Measurements from ENCODE around the gene ADM5. TPM values are rescaled to one million over a fixed set of nuclear protein-coding genes. Genes with fewer than 3 reads are reported as not detected.

ADM5 gene
- total and polyA plus RNA-seq, 2 experiments from 2014 or later: 2.8 to 5.7 TPM

GRCh38 chr19:49662011-49662410 is 27.4 kb upstream of the ADM5 start:
- ATAC-seq (no peak), DNase-seq (ENCODE audit: low spot score) (no peak)
- H3K4me2 ChIP-seq: no peak overlapping the region
- H2AFZ ChIP-seq: no peak overlapping the region
- peaks cover 16% of the 10 kb centered on the region for H3K36me3 ChIP-seq (ENCODE audit: insufficient read depth)
- H4K20me1 ChIP-seq (replicated peaks; ENCODE audit: insufficient read depth): peaks cover 18% of the 10 kb centered on the region
- peaks cover 9% of the 10 kb centered on the region for H3K4me1 ChIP-seq (ENCODE audit: insufficient read depth)
- no peak overlapping the region for H3K4me3 ChIP-seq
- TF ChIP-seq, protein P1, sequence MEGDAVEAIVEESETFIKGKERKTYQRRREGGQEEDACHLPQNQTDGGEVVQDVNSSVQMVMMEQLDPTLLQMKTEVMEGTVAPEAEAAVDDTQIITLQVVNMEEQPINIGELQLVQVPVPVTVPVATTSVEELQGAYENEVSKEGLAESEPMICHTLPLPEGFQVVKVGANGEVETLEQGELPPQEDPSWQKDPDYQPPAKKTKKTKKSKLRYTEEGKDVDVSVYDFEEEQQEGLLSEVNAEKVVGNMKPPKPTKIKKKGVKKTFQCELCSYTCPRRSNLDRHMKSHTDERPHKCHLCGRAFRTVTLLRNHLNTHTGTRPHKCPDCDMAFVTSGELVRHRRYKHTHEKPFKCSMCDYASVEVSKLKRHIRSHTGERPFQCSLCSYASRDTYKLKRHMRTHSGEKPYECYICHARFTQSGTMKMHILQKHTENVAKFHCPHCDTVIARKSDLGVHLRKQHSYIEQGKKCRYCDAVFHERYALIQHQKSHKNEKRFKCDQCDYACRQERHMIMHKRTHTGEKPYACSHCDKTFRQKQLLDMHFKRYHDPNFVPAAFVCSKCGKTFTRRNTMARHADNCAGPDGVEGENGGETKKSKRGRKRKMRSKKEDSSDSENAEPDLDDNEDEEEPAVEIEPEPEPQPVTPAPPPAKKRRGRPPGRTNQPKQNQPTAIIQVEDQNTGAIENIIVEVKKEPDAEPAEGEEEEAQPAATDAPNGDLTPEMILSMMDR (conservative IDR thresholded peaks at IDR 0.05; ENCODE audit: low read depth in 2 of 2): no peak
- no peak for TF ChIP-seq STAT1 (IDR thresholded peaks at IDR 0.05; ENCODE audit: unreplicated experiment)
- TF ChIP-seq EZH2 (IDR thresholded peaks at IDR 0.05; ENCODE audit: low read depth, unreplicated experiment): no peak
- TF ChIP-seq ZNF114 (CRISPR knock-in tag; IDR thresholded peaks at IDR 0.05): no peak
- no peak for TF ChIP-seq NANOG (IDR thresholded peaks at IDR 0.05; ENCODE audit: borderline replicate concordance)
- TF ChIP-seq, protein P2, sequence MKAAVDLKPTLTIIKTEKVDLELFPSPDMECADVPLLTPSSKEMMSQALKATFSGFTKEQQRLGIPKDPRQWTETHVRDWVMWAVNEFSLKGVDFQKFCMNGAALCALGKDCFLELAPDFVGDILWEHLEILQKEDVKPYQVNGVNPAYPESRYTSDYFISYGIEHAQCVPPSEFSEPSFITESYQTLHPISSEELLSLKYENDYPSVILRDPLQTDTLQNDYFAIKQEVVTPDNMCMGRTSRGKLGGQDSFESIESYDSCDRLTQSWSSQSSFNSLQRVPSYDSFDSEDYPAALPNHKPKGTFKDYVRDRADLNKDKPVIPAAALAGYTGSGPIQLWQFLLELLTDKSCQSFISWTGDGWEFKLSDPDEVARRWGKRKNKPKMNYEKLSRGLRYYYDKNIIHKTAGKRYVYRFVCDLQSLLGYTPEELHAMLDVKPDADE (IDR thresholded peaks at IDR 0.05): no peak
- no peak for TF ChIP-seq EZH2phosphoT487 (IDR thresholded peaks at IDR 0.05; ENCODE audit: unreplicated experiment)
- no peak for TF ChIP-seq ZNF462 (CRISPR knock-in tag; IDR thresholded peaks at IDR 0.05)
- no peak for TF ChIP-seq POLR2AphosphoS5 (IDR thresholded peaks at IDR 0.05; ENCODE audit: low read depth)
- no peak for TF ChIP-seq JUNB (IDR thresholded peaks at IDR 0.05; ENCODE audit: unreplicated experiment)
- TF ChIP-seq ZNF331 (CRISPR knock-in tag; IDR thresholded peaks at IDR 0.05; ENCODE audit: low read depth): no peak
- no peak for TF ChIP-seq CREB1 (CRISPR knock-in tag; IDR thresholded peaks at IDR 0.05; ENCODE audit: low read depth)
- TF ChIP-seq, protein P3, sequence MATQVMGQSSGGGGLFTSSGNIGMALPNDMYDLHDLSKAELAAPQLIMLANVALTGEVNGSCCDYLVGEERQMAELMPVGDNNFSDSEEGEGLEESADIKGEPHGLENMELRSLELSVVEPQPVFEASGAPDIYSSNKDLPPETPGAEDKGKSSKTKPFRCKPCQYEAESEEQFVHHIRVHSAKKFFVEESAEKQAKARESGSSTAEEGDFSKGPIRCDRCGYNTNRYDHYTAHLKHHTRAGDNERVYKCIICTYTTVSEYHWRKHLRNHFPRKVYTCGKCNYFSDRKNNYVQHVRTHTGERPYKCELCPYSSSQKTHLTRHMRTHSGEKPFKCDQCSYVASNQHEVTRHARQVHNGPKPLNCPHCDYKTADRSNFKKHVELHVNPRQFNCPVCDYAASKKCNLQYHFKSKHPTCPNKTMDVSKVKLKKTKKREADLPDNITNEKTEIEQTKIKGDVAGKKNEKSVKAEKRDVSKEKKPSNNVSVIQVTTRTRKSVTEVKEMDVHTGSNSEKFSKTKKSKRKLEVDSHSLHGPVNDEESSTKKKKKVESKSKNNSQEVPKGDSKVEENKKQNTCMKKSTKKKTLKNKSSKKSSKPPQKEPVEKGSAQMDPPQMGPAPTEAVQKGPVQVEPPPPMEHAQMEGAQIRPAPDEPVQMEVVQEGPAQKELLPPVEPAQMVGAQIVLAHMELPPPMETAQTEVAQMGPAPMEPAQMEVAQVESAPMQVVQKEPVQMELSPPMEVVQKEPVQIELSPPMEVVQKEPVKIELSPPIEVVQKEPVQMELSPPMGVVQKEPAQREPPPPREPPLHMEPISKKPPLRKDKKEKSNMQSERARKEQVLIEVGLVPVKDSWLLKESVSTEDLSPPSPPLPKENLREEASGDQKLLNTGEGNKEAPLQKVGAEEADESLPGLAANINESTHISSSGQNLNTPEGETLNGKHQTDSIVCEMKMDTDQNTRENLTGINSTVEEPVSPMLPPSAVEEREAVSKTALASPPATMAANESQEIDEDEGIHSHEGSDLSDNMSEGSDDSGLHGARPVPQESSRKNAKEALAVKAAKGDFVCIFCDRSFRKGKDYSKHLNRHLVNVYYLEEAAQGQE (IDR thresholded peaks at IDR 0.05; ENCODE audit: unreplicated experiment): no peak
- Mint-ChIP-seq H3K27me3 (ENCODE audit: insufficient read depth, low read depth, poor library complexity) (peaks cover 35% of the 10 kb centered on the region), H3K4me3 (no peak overlapping the region), H3K9me3 (peaks cover 19% of the 10 kb centered on the region), H3K4me1 (peaks cover 11% of the 10 kb centered on the region; the same call in 2 of the 3 replicates), H3K36me3 (ENCODE audit: low read depth) (peaks cover 61% of the 10 kb centered on the region), H3K27ac (no peak overlapping the region)
- no peaks in the 10 kb centered on the region for H3K9me2 ChIP-seq (ENCODE audit: insufficient read depth)
- H3K79me2 ChIP-seq (replicated peaks; ENCODE audit: insufficient read depth): peaks cover 28% of the 10 kb centered on the region
- no peak overlapping the region for H3K27ac ChIP-seq (ENCODE audit: low read depth)
- no peaks in the 10 kb centered on the region for H3K27me3 ChIP-seq (ENCODE audit: insufficient read depth)
- peaks cover 30% of the 10 kb centered on the region for H3F3A ChIP-seq (replicated peaks; ENCODE audit: low read depth)

Measured in GM23338 (cell line).